ENCODE measurements around the gene CLMN. TPM values are rescaled to one million over a fixed set of nuclear protein-coding genes. Genes with fewer than 3 reads are reported as not detected.

CLMN gene
- total and polyA plus RNA-seq, 2 of the 4 experiments (the other 2 are of a cell fraction) = 0.10 to 0.18 TPM

DNA sequence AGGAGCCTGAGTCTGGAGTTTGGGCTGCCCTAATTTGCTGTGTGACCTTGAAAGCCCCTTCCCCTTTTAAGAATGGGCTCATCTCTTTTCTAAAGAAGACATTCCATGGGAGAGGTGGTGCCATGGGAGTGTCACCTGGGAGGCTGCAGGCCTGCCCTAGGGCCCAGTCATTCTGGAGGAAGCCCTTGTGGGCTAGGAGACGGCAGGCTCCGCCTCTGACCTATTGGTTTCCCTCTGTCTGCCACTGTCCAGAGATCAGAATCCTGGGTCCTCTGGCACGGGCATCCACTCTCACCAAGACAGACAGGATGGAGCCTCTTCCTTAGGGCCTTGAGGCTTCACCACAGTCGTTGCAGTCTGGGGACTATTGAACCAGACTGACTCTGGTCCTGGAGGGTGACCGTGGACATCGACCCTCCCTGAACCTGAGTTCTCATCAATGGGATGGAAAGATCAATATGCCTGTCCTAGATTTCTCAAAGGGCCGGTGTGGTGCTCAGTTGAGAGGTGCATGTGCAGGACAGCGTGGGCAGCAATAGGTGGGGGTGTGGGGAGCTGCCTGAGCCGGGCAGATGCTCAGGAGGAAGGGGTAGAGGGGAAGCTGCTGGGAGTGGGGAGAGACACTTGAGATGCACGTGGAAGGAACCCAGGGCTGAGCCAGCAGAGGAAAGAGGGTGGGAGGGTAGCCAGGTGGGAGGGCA lies 12.2 kb upstream of the CLMN start:
- H3K56ac ChIP-seq (ENCODE audit: extremely low read depth, insufficient read depth, low read length) = no peak overlapping the region
- in situ Hi-C loops (cut with MboI; ENCODE audit: low sequenced_read_pairs) (no loop called here), dilution Hi-C loops (cut with HindIII; ENCODE audit: low sequenced_read_pairs, unreplicated experiment) (no loop called here), intact Hi-C loops (cut with micrococcal nuclease) (loop anchor here (1.0 kb wide), 1 partner anchor 172 kb away; no protein-coding TSS in a partner anchor)
- 56% methylated on average over 8 of the region's 10 CpGs; no CpG with 5 or more reads in 1 of the 2 experiments for WGBS, 2 experiments (ENCODE audit: extremely low coverage in 2 of 2, insufficient read length in 1 of 2)
- H2BK15ac ChIP-seq (ENCODE audit: low read depth, low read length) = no peak overlapping the region
- H2BK20ac ChIP-seq (ENCODE audit: low read depth, low read length) = no peak overlapping the region
- peaks cover 2% of the 10 kb centered on the region; the same call in 1 of the 2 replicates for H3K27me3 ChIP-seq (ENCODE audit: control insufficient read depth, insufficient read depth, low read length)
- no peak overlapping the region for H3K18ac ChIP-seq (ENCODE audit: low read depth, low read length)
- H3K27ac ChIP-seq (ENCODE audit: insufficient read depth, low read length) = no peak overlapping the region
- H3K79me1 ChIP-seq (ENCODE audit: low read depth in 1 of 2, low read length in 2 of 2) = no peaks in the 10 kb centered on the region
- CTCF ChIA-PET = no interaction called here
- no peak overlapping the region for H2AFZ ChIP-seq (replicated peaks; ENCODE audit: low read length, poor library complexity)
- no peak overlapping the region for H3K4ac ChIP-seq (ENCODE audit: low read depth, low read length)
- no peak overlapping the region for H2BK5ac ChIP-seq (ENCODE audit: low read depth, low read length, poor library complexity, severe bottlenecking)
- POLR2A ChIA-PET (ENCODE audit: unreplicated experiment) = no interaction called here
- no peak overlapping the region for H4K5ac ChIP-seq (ENCODE audit: low read depth, low read length)
- H3K4me3 ChIP-seq (ENCODE audit: insufficient read depth, low read depth, low read length) = no peak overlapping the region
- H3K9ac ChIP-seq (ENCODE audit: low read depth, low read length) = no peak overlapping the region
- no peak overlapping the region for H3K23ac ChIP-seq (ENCODE audit: low read depth, low read length)
- H4K8ac ChIP-seq (ENCODE audit: low read depth in 2 of 2, low read length in 2 of 2) = no peak overlapping the region
- no peaks in the 10 kb centered on the region for H3K9me1 ChIP-seq (ENCODE audit: insufficient read depth, low read length)
- DNase-seq = no peak
- no TSS peak for BruUV-seq (replicated peaks)
- H2BK120ac ChIP-seq (ENCODE audit: low read depth, low read length) = no peak overlapping the region
- H2AK9ac ChIP-seq (replicated peaks; ENCODE audit: low read depth, low read length, poor library complexity) = no peak overlapping the region
- H3K4me2 ChIP-seq (ENCODE audit: low read depth, low read length) = no peak overlapping the region
- no peaks in the 10 kb centered on the region for H3K36me3 ChIP-seq (ENCODE audit: control insufficient read depth, insufficient read depth, low read length)
- no peak overlapping the region for H3K14ac ChIP-seq (replicated peaks; ENCODE audit: low read depth, low read length)
- ATAC-seq (ENCODE audit: low read depth) = no peak
- H3K9me3 ChIP-seq (ENCODE audit: control insufficient read depth, insufficient read depth, low read length) = no peaks in the 10 kb centered on the region
- H3K4me1 ChIP-seq (ENCODE audit: control insufficient read depth, insufficient read depth, low read length) = no peaks in the 10 kb centered on the region
- H4K20me1 ChIP-seq (ENCODE audit: insufficient read depth, low read length) = no peaks in the 10 kb centered on the region
- no peak overlapping the region for H2AK5ac ChIP-seq (ENCODE audit: low read depth, low read length)
- H4K91ac ChIP-seq (ENCODE audit: insufficient read depth, low read depth, low read length) = no peak overlapping the region
- TF ChIP-seq RFX5 (IDR thresholded peaks at IDR 0.05; ENCODE audit: low read depth, low read length) = no peak
- TF ChIP-seq MXI1 (IDR thresholded peaks at IDR 0.05; ENCODE audit: borderline replicate concordance, low read depth, low read length) = no peak

Measured in IMR-90 (cell line).